Lower leg skin (tissue), 4 donors: ENCODE results near the gene RASL12. TPM values are rescaled to one million over a fixed set of nuclear protein-coding genes. Genes with fewer than 3 reads are reported as not detected.

Experiments used
- DNase-seq, 2 donors: peaks; one replicate each; pipeline ENCODE4 v3.0.0-alpha.2; 2019; ENCODE audit warnings: low spot score in 2 of 2
- H3K4me3 ChIP-seq: fragments of 200-600 bp; sonication (generic); 2 replicates; pipeline ENCODE4 v1.5.1; 2017; ENCODE audit warnings: mild to moderate bottlenecking, low read depth; ENCODE audit not compliant: poor library complexity, severe bottlenecking
- CTCF ChIP-seq, 3 donors: fragments of 450-650 bp; IDR thresholded peaks; one replicate each; pipeline ENCODE4 v1.5.1; 2016; ENCODE audit warnings: antibody characterized with exemption in 3 of 3, mild to moderate bottlenecking in 3 of 3, moderate library complexity in 2 of 3
- POLR2A ChIP-seq, 2 donors: fragments of 450-650 bp; IDR thresholded peaks; one replicate each; pipeline ENCODE4 v1.6.1; 2016 to 2017; ENCODE audit warnings: antibody characterized with exemption in 2 of 2, mild to moderate bottlenecking in 1 of 2, moderate library complexity in 1 of 2
- WGBS, 2 donors: methylation state at CpG; one replicate each; pipeline ENCODE4 v1.1.5; 2018; 5-methylcytosine and 5-hydroxymethylcytosine counted together
- intact Hi-C: fragments of 100-400 bp; cut with DNase I; formaldehyde crosslinking; loops from one replicate; pipeline ENCODE4 v1.15.0; 2023; ENCODE audit warnings: low total_unique reads
- total RNA-seq, 4 donors: library from RNA; depleted of rRNA; stranded (reverse); fragments of >200 nt; gene quantifications; one replicate each; pipeline ENCODE4 v1.1.0, GENCODE V29; 2016

RASL12 gene
- 10 to 100 TPM in 1 of 4 donors, 1 to 10 TPM in 3; 1.7 to 18.9 (median 7.7) TPM for total RNA-seq

- no peak for TF ChIP-seq POLR2A (IDR thresholded peaks at IDR 0.05)
- TF ChIP-seq CTCF (IDR thresholded peaks at IDR 0.05): no peak
- intact Hi-C loops: no loop called here
- peak within 1 kb of the TSS; percentile 13 for H3K4me3 ChIP-seq
- 3 to 8% methylated on average over 31 to 47 of the region's 66 CpGs for WGBS, 2 donors
- no peak for DNase-seq
Measured at GRCh38 chr15:65067645-65068402, at the start of gene RASL12. Gene RASL12, minus strand, starts transcription at chr15:65067991. Its CDS starts 156 bp downstream, at chr15:65067835.

GRCh38 chr15:65115542-65115941, 47.8 kb upstream of the RASL12 start:
- 75 to 85% methylated on average over 5 of the region's 5 CpGs for WGBS, 2 donors
- no peak for DNase-seq
- H3K4me3 ChIP-seq: no peak overlapping the region
- intact Hi-C loops: no loop called here
- no peak for TF ChIP-seq POLR2A (IDR thresholded peaks at IDR 0.05)
- TF ChIP-seq CTCF (IDR thresholded peaks at IDR 0.05): no peak

- WGBS, 2 donors: 88% methylated on average over 2 of the region's 2 CpGs
- DNase-seq: no peak
- TF ChIP-seq CTCF (IDR thresholded peaks at IDR 0.05) (no peak), POLR2A (IDR thresholded peaks at IDR 0.05) (no peak)
- intact Hi-C loops: no loop called here
- H3K4me3 ChIP-seq: no peak within 1 kb of the TSS
Measured at GRCh38 chr15:65115086-65115485, 47.3 kb upstream of the RASL12 start, which contains the start of gene UBAP1L. Gene UBAP1L, minus strand, starts transcription at chr15:65115200. Its CDS starts 8,985 bp downstream, at chr15:65106215.

GRCh38 chr15:65110676-65111292, 43.0 kb upstream of the RASL12 start:
- WGBS, 2 donors: 75 to 76% methylated on average over 3 of the region's 3 CpGs
- intact Hi-C loops: no loop called here

GRCh38 chr15:65106011-65106590, 38.3 kb upstream of the RASL12 start:
- no peak overlapping the region for H3K4me3 ChIP-seq
- 82 to 88% methylated on average over 5 to 6 of the region's 6 CpGs for WGBS, 2 donors
- no peak for DNase-seq
- intact Hi-C loops: no loop called here
- no peak for TF ChIP-seq POLR2A (IDR thresholded peaks at IDR 0.05)
- TF ChIP-seq CTCF (IDR thresholded peaks at IDR 0.05): no peak

More at GRCh38 chr15:65110676-65111292, 43.0 kb upstream of the RASL12 start:
- H3K4me3 ChIP-seq: no peak overlapping the region
- TF ChIP-seq CTCF (IDR thresholded peaks at IDR 0.05) (no peak), POLR2A (IDR thresholded peaks at IDR 0.05) (no peak)
- no peak for DNase-seq
